GM08714 (cell line): Measurements from ENCODE around the gene CCNY.

Experiments used
- H3K4me3 ChIP-seq: fragments of 200-500 bp; sonication (Bioruptor generic); 2 replicates; pipeline ENCODE4 v1.5.1; 2014; ENCODE audit warnings: mild to moderate bottlenecking, low read length, inconsistent platforms
- ZNF274 ChIP-seq: IDR thresholded peaks from 2 replicates; pipeline ENCODE4 v1.6.1; 2012; ENCODE audit warnings: mild to moderate bottlenecking, low read depth, low read length

CCNY gene

DNA sequence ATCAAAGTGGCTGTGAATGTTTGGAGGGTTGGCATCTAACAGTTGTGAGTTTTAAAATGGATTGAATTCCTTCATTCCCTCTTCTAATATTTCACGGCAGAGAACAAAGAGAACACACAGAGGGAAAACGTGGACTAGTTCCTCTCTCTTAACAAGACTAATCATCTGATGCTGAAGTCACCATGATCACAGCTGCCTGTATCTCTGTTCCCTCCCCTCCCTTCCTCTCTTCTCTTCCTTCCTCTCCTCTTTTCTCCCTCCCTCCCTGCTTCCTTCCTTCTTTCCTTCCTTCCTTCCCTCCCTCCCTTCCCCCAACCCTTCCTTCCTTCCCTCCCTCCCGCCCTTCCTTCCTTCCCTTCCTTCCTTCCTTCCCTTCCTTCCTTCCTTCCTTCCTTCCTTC lies 258.8 kb downstream of the CCNY start:
- no peak overlapping the region for H3K4me3 ChIP-seq
- no peak for TF ChIP-seq ZNF274

DNA sequence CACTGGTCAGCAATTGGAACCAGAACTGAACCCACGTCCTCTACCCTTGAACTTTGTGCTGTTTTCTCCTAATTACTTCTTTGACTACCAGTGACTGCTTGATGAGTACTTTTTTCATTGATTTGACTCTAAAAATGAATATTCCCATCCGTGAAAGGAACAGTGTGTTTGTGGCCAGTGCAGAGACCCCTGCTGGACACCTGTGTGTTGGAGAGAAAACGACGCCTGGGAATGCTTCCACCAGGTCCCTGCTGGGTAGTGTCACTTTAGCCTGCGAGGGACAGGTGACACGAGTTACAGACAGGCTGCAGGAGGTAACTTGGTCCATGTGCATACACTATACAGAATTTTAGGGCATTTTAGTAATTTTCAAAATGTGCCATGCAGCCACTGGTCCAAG lies 262.1 kb downstream of the CCNY start:
- no peak for TF ChIP-seq ZNF274
- H3K4me3 ChIP-seq, result no peak overlapping the region

DNA sequence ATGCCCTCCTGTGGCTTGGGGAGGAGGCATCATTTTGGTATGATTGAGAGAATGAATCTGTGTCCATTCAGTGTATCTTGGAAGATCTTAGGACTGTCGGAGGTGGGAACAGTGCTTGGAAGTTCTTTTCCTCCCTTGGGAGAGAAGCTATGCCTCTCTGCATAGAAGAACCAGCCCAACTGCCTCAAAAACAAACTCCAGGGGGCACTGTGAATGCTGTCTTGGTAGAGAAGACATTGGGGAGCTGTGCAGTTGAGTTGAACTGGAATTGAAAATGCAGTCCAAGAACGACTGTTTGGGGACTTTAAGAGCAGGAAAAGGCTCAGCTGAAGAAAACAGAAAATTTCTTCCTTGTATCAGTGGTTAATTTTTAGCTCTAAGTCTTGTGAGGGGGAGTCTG lies 263.9 kb downstream of the CCNY start:
- no peak overlapping the region for H3K4me3 ChIP-seq
- no peak for TF ChIP-seq ZNF274

DNA sequence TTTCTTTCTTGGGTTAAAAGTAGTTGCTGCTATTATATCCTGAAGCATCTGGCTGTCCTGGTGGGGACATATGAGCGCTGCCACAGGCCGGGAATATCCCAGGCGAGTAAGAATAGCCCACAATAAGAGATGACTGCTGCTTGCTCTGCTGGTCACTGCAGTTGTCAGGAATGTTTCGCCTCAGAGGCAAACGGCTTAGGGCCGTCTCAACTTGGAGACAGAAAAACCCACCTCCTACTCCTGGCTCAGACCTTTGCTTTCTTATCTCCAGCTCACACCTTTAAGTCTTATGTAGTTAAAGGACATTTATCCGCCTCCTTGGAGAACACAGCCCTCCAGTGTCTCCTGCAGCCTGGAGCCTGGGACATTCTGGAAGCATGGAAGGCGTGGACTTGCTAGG lies 268.9 kb downstream of the CCNY start, which contains the start of gene GJD4:
Gene GJD4, plus strand, starts transcription at position 151 of the 400 bp plus-strand sequence. Its CDS starts 227 bp downstream, at position 378.
- H3K4me3 ChIP-seq, result no peak within 1 kb of the TSS
- TF ChIP-seq ZNF274, result no peak

DNA sequence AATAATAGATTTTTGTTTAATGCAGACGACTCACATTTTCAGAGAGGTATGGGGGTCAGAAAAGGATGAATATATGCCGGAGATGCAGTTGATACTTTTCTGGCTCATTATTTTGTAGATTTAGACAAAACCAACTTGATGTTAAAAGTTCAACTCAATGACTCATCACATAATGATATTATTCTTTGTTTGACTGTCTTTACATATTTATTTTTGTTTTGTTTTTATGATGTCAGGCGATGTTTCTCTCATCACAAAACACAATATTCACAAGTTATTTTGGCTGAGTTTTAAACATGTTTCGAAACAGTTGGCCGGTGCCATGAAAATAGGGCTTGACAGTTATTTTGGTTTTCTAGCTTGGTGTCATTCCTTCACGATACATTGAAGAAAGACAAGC lies 270.1 kb downstream of the CCNY start:
- H3K4me3 ChIP-seq, result no peak overlapping the region
- TF ChIP-seq ZNF274, result no peak

DNA sequence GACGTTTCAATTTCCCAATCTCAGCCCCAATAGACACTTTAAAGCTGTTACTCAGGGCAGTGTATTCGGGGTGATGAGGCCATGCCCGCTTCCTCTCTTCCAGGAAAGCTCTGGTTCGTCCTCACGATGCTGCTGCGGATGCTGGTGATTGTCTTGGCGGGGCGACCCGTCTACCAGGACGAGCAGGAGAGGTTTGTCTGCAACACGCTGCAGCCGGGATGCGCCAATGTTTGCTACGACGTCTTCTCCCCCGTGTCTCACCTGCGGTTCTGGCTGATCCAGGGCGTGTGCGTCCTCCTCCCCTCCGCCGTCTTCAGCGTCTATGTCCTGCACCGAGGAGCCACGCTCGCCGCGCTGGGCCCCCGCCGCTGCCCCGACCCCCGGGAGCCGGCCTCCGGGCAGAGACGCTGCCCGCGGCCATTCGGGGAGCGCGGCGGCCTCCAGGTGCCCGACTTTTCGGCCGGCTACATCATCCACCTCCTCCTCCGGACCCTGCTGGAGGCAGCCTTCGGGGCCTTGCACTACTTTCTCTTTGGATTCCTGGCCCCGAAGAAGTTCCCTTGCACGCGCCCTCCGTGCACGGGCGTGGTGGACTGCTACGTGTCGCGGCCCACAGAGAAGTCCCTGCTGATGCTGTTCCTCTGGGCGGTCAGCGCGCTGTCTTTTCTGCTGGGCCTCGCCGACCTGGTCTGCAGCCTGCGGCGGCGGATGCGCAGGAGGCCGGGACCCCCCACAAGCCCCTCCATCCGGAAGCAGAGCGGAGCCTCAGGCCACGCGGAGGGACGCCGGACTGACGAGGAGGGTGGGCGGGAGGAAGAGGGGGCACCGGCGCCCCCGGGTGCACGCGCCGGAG lies 271.4 kb downstream of the CCNY start:
- TF ChIP-seq ZNF274, result no peak

DNA sequence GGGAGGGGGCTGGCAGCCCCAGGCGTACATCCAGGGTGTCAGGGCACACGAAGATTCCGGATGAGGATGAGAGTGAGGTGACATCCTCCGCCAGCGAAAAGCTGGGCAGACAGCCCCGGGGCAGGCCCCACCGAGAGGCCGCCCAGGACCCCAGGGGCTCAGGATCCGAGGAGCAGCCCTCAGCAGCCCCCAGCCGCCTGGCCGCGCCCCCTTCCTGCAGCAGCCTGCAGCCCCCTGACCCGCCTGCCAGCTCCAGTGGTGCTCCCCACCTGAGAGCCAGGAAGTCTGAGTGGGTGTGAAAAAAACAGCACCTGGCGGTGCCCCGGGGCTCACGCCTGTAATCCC lies 272.0 kb downstream of the CCNY start:
- H3K4me3 ChIP-seq, result peak overlapping the region; percentile 18; the same call in 1 of the 2 replicates
- TF ChIP-seq ZNF274, result no peak

More for the DNA sequence above, 271.4 kb downstream of the CCNY start:
- peak overlapping the region; percentile 18; the same call in 1 of the 2 replicates for H3K4me3 ChIP-seq

DNA sequence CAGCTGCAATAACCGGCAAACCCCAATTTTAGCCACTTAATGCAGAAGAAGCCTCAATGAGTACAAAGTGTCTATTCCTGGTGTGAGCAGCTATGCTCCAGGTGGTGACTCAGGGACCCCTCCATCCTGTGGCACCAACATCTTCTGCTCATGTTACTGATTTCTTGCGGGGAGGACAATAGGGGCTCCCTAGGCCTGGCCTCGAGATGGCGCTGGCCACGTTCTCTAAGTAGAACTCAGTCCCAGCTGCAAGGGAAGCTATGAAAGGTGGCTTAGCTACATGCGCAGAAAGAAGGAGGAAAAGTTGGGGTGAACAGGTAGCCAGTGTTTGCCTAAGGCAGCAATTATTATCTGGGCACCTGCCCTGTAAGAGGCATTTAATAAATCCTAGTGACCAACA lies 275.4 kb downstream of the CCNY start:
- H3K4me3 ChIP-seq, result no peak overlapping the region
- no peak for TF ChIP-seq ZNF274

DNA sequence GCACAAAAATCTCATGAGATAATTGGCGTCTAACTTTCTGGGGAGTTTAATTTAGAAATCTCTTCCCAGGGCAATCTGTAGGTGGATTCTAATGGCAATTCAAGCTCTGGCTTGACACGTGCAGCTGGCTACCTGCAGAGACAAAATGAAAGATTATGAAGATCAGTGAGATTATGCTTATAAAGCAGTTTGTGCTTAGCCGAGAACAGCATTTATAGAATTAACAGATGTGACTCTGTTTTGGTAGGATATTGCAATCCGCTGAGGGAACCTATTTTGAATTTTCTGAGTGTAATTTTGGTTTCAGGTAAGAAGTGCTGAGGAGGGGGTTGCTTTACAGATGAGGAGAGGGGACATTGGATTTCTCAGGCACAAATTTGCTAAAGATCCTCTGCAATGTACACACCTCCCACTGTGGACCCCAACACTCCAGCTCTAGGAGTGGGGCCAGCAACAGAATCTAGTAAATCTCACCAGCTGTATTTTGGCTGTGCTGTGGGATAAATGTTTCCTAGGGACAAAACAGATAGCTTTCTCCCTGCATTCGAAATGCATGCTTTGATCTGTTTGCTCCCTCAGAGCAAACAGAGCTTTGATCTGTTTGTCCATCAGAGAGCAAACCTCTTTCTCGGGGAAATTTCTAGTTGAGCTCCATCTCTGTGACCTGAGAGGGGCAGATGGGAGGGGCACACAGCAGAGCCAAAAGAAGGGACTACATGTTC lies 276.2 kb downstream of the CCNY start:
- no peak for TF ChIP-seq ZNF274
- no peak overlapping the region for H3K4me3 ChIP-seq

DNA sequence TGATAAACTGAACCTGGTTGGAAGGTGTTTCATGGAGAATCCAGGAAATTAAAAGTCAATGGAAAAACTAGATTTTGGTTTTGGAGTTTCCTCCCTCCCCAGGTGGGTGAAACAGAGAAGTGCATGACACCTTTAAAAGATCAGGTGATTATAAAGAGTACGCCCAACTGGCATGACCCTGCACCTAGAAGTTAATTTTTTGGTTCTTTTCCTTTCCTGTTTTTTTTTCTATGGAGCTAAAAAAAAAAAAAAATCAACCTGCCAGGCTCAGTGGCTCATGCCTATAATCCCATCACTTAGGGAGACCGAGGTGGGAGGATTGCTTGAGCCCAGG lies 276.8 kb downstream of the CCNY start:
- no peak for TF ChIP-seq ZNF274
- H3K4me3 ChIP-seq, result no peak overlapping the region

DNA sequence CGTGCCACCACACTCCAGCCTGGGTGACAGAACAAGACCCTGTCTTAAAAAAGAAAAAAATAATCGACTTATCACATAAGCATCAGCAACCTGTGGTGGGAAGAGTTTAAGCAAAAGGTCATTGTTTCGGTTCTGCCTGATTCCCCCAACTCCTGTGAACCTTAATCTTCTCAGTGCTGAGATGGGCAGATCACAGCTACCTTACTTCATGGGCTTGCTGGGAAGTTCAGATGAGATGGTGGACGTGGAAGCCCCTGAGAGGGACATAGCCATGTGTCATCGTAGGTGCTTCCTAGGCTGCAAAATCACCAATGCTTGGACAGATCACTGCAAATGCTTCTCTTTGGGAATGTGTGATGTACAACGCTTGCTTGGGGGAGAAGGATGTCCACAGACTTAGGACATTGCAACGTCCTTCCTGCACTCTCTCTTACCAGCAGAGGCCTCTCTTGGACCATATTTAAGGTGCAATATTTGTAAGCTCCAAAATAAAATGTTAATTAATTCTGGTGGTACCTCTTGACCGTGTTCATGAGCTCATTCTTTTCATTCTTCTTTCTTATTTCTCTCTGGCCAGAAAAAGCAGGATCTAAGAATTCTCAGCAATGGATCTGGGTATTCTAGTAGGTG lies 277.4 kb downstream of the CCNY start:
- TF ChIP-seq ZNF274, result no peak

DNA sequence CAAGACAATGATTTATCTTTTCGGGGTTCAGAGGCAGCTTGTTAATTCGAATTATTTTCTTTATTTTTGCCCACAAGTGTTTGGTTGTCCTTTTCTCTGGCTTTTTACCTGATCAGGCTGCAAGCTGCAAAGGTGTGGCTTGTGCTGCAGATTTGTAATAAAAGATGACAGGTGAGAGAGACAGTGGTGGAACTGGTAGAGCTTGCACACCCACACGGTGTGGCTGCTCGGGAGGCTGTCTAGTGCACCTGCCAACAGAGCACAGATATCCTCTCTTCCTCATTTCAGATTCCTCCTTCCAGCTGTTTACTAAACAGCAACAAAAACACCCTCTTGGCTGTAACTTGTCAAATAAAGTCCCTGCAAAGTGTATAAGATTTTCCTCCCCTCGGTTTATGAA lies 278.0 kb downstream of the CCNY start:
- H3K4me3 ChIP-seq, result no peak overlapping the region
- TF ChIP-seq ZNF274, result no peak

More for the DNA sequence above, 277.4 kb downstream of the CCNY start:
- H3K4me3 ChIP-seq, result no peak overlapping the region
